ES-I3 (cell line): ENCODE data around the gene EQTN.
"Not testable (repeated sequence)": the region's sequence is repeated elsewhere in the genome, so short reads cannot be mapped to it uniquely, and the experiment has no call there.

Experiments used
- H3K36me3 ChIP-seq: 2 replicates; pipeline ENCODE4 v1.6.1; 2013; ENCODE audit warnings: mild to moderate bottlenecking, low read length, control low read depth, moderate library complexity; ENCODE audit not compliant: insufficient read depth
- H3K4me1 ChIP-seq: 2 replicates; pipeline ENCODE4 v1.6.1; 2013; ENCODE audit warnings: mild to moderate bottlenecking, control low read depth, low read length; ENCODE audit not compliant: insufficient read depth
- H3K9ac ChIP-seq: 2 replicates; pipeline ENCODE4 v1.6.1; 2013; ENCODE audit warnings: low read depth, mild to moderate bottlenecking, low read length, moderate library complexity
- H3K9me3 ChIP-seq: 2 replicates; pipeline ENCODE4 v1.6.1; 2013; ENCODE audit warnings: mild to moderate bottlenecking, low read length, moderate library complexity; ENCODE audit not compliant: control insufficient read depth, insufficient read depth

EQTN gene

GRCh38 chr9:27276193-27277030, 20.5 kb downstream of the EQTN start:
- Histone ChIP-seq H3K9ac (no peak overlapping the region), H3K9me3 (no peaks in the 10 kb centered on the region), H3K4me1 (0 out of 2 replicates have a peak, but pooled peaks cover 7% of the 10 kb centered on the region), H3K36me3 (no peaks in the 10 kb centered on the region)

- H3K9me3 ChIP-seq = no peaks in the 10 kb centered on the region
- 0 out of 2 replicates have a peak, but pooled peaks cover 5% of the 10 kb centered on the region for H3K4me1 ChIP-seq
Measured at GRCh38 chr9:27273186-27273585, 23.8 kb downstream of the EQTN start.

GRCh38 chr9:27272103-27272502, 24.8 kb downstream of the EQTN start:
- Histone ChIP-seq H3K4me1 (0 out of 2 replicates have a peak, but pooled peaks cover 5% of the 10 kb centered on the region), H3K9ac (no peak overlapping the region), H3K36me3 (no peaks in the 10 kb centered on the region), H3K9me3 (no peaks in the 10 kb centered on the region)

More at GRCh38 chr9:27273186-27273585, 23.8 kb downstream of the EQTN start:
- H3K9ac ChIP-seq = no peak overlapping the region
- H3K36me3 ChIP-seq = no peaks in the 10 kb centered on the region

- Histone ChIP-seq H3K4me1 (peaks cover 17% of the 10 kb centered on the region), H3K9me3 (no peaks in the 10 kb centered on the region), H3K36me3 (no peaks in the 10 kb centered on the region), H3K9ac (no peak overlapping the region)
Measured at GRCh38 chr9:27261517-27262211, 35.3 kb downstream of the EQTN start.

- Histone ChIP-seq H3K36me3 (no peaks in the 10 kb centered on the region), H3K9ac (no peak overlapping the region), H3K4me1 (peaks cover 17% of the 10 kb centered on the region), H3K9me3 (no peaks in the 10 kb centered on the region)
Measured at GRCh38 chr9:27260789-27261516, 36.0 kb downstream of the EQTN start.

GRCh38 chr9:27258662-27259061, 38.3 kb downstream of the EQTN start:
- Histone ChIP-seq H3K9ac (no peak overlapping the region), H3K36me3 (no peaks in the 10 kb centered on the region), H3K9me3 (no peaks in the 10 kb centered on the region), H3K4me1 (peaks cover 17% of the 10 kb centered on the region)

GRCh38 chr9:27248702-27249101, 48.2 kb downstream of the EQTN start:
- H3K9ac ChIP-seq = no peak overlapping the region
- no peaks in the 10 kb centered on the region for H3K4me1 ChIP-seq
- no peaks in the 10 kb centered on the region for H3K9me3 ChIP-seq
- H3K36me3 ChIP-seq = no peaks in the 10 kb centered on the region

- Histone ChIP-seq H3K9ac (no peak overlapping the region), H3K4me1 (no peaks in the 10 kb centered on the region), H3K36me3 (no peaks in the 10 kb centered on the region), H3K9me3 (no peaks in the 10 kb centered on the region)
Measured at GRCh38 chr9:27247756-27248155, 49.2 kb downstream of the EQTN start.

GRCh38 chr9:27239648-27240047, 57.3 kb downstream of the EQTN start:
- H3K9ac ChIP-seq, H3K9me3 ChIP-seq, H3K36me3 ChIP-seq: not testable (repeated sequence)

More at GRCh38 chr9:27239648-27240047, 57.3 kb downstream of the EQTN start:
- H3K4me1 ChIP-seq = not testable (repeated sequence)
